Natural killer cell (primary cell): ENCODE data around the gene TACC3. TPM values are rescaled to one million over a fixed set of nuclear protein-coding genes. Genes with fewer than 3 reads are reported as not detected.

ENCODE experiments used
- ATAC-seq, 3 donors: fragments of 150-1000 bp in 2 of 3; fragments of 200-7000 bp in 1 of 3; cut with Tn5 transposase; 1 replicate in 1 of 3; 2 replicates in 2 of 3; pipeline ENCODE4 v1.10.0; 2021; ENCODE audit warnings: mild to moderate bottlenecking in 2 of 3, moderate library complexity in 2 of 3
- DNase-seq, 2 donors: peaks; one replicate each; pipeline versions ENCODE4 v3.0.0 to v3.0.0-alpha.2; 2013 to 2021; ENCODE audit warnings: mixed read lengths in 1 of 2
- H3K27ac ChIP-seq: one replicate; pipeline ENCODE4 v1.5.1; 2013; ENCODE audit warnings: mild to moderate bottlenecking, low read length
- H3K27me3 ChIP-seq: one replicate; pipeline ENCODE4 v1.6.1; 2013; ENCODE audit warnings: low read length; ENCODE audit not compliant: control insufficient read depth, insufficient read depth
- H3K36me3 ChIP-seq: one replicate; pipeline ENCODE4 v1.6.1; 2013; ENCODE audit warnings: low read length; ENCODE audit not compliant: control insufficient read depth, insufficient read depth
- H3K4me1 ChIP-seq: one replicate; pipeline ENCODE4 v1.6.1; 2013; ENCODE audit warnings: low read length; ENCODE audit not compliant: control insufficient read depth, insufficient read depth
- H3K4me3 ChIP-seq: one replicate; pipeline ENCODE4 v1.5.1; 2013; ENCODE audit warnings: low read length
- H3K9me3 ChIP-seq: one replicate; pipeline ENCODE4 v1.6.1; 2013; ENCODE audit warnings: low read length; ENCODE audit not compliant: control insufficient read depth, insufficient read depth
- H3K27ac Mint-ChIP-seq, 2 donors: one replicate each; pipeline ENCODE4 v1.8.0; 2022; ENCODE audit warnings: mild to moderate bottlenecking in 2 of 2, mixed read lengths in 2 of 2, moderate library complexity in 1 of 2
- H3K27me3 Mint-ChIP-seq, 2 donors: one replicate each; pipeline ENCODE4 v1.8.0; 2022; ENCODE audit warnings: low read depth in 2 of 2, mixed read lengths in 2 of 2
- H3K36me3 Mint-ChIP-seq: one replicate; pipeline ENCODE4 v1.8.0; 2022; ENCODE audit warnings: mixed read lengths
- H3K4me1 Mint-ChIP-seq, 2 donors: one replicate each; pipeline ENCODE4 v1.8.0; 2022; ENCODE audit warnings: mixed read lengths in 2 of 2
- H3K4me3 Mint-ChIP-seq: one replicate; pipeline ENCODE4 v1.8.0; 2022; ENCODE audit warnings: mild to moderate bottlenecking, moderate library complexity, mixed read lengths
- H3K9me3 Mint-ChIP-seq, 2 donors: one replicate each; pipeline ENCODE4 v1.8.0; 2022; ENCODE audit warnings: mixed read lengths in 2 of 2
- WGBS: methylation state at CpG from one replicate; pipeline ENCODE4 v1.1.7; 2013; ENCODE audit warnings: missing lambda C conversion rate; ENCODE audit not compliant: insufficient coverage; 5-methylcytosine and 5-hydroxymethylcytosine counted together
- intact Hi-C: fragments of 100-400 bp; cut with micrococcal nuclease; formaldehyde crosslinking; loops from one replicate; pipeline ENCODE4 v1.14.2; 2022
- total RNA-seq, 4 donors: library from RNA; stranded (reverse); fragments of 120-200 nt in 1 of 4; gene quantifications; one replicate each; pipeline versions ENCODE4 v1.2.3 to v1.2.4, GENCODE V29; 2013 to 2022
- TF ChIP-seq, protein P1 (sequence below): fragments of 200-600 bp; IDR thresholded peaks from one replicate; pipeline ENCODE4 v1.8.0; 2022; ENCODE audit warnings: antibody characterized with exemption

TACC3 gene
- total RNA-seq, 3 donors from 2014 or later (not counting 1 experiment from before 2014, with no cell fraction given) = 23.4 to 43.7 (median 32.5) TPM

DNA sequence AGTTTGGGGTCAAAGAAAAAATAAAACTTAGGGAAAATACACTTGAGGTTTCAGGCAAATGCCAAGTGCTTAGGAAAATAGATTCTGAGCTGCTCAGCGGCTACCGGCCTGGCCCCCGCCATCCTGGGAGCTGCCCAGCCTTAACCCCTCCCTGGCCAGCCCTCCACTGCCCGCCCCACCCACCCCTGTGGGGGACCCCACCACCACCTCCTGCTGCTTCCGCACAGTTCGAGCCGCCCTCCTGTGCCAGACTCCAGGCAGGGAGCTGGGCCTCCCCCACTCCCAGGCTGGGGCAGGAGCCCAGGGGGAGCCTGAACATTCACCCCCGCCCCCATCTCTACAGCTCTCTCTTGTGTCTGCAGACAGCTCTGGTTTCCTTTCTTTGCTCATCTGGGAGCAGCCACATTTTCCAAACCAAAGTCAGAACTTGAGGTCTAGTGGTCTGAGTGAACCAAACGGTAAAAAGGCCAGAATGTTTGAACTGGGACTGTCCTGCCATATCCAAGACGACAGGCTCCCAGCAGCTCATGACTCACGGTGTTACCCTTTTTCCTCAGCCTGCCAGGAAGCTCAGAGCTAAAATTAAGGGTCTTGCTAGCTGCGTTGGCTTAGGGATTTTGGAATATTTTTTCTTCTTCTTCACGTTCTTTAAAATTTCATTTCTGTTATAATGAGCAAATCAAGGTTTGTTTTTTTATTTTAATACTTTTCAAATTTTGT lies 67.1 kb downstream of the TACC3 start:
- Mint-ChIP-seq H3K27ac (no peak overlapping the region), H3K4me3 (no peak overlapping the region), H3K36me3 (no peaks in the 10 kb centered on the region), H3K27me3 (peaks cover 0 to 8% of the 10 kb centered on the region in 2 donors), H3K9me3 (no peaks in the 10 kb centered on the region), H3K4me1 (no peaks in the 10 kb centered on the region)
- DNase-seq = no peak
- Histone ChIP-seq H3K27me3 (no peaks in the 10 kb centered on the region), H3K27ac (no peak overlapping the region), H3K4me1 (no peaks in the 10 kb centered on the region), H3K9me3 (no peaks in the 10 kb centered on the region), H3K4me3 (no peak overlapping the region), H3K36me3 (no peaks in the 10 kb centered on the region)
- TF ChIP-seq, protein P1, sequence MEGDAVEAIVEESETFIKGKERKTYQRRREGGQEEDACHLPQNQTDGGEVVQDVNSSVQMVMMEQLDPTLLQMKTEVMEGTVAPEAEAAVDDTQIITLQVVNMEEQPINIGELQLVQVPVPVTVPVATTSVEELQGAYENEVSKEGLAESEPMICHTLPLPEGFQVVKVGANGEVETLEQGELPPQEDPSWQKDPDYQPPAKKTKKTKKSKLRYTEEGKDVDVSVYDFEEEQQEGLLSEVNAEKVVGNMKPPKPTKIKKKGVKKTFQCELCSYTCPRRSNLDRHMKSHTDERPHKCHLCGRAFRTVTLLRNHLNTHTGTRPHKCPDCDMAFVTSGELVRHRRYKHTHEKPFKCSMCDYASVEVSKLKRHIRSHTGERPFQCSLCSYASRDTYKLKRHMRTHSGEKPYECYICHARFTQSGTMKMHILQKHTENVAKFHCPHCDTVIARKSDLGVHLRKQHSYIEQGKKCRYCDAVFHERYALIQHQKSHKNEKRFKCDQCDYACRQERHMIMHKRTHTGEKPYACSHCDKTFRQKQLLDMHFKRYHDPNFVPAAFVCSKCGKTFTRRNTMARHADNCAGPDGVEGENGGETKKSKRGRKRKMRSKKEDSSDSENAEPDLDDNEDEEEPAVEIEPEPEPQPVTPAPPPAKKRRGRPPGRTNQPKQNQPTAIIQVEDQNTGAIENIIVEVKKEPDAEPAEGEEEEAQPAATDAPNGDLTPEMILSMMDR = no peak
- ATAC-seq = no peak
- intact Hi-C loops = no loop called here
- 83% methylated on average over 10 of the region's 13 CpGs for WGBS

DNA sequence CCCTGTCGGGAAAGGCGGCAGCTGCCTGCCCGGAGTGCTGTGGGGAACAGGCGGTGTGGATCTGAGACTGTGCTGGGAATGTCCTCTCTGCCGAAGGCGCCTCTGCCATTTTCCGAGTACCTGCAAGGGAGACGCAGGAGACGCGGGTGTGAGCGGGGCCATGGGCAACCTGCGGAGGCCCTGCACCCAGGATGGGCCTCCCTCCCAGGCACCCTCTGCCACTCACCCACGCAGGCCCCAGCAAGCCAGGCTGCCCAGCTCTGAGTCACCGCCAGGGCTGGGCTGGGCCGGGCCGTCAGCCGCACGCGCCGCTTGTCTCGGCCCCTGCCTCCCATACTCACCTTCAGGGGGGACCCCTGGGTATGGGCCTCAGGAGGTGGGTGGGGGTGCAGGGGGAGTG lies 68.2 kb downstream of the TACC3 start:
- Mint-ChIP-seq H3K27ac (no peak overlapping the region), H3K36me3 (no peaks in the 10 kb centered on the region), H3K4me3 (no peak overlapping the region), H3K9me3 (no peaks in the 10 kb centered on the region), H3K4me1 (no peaks in the 10 kb centered on the region), H3K27me3 (peaks cover 0 to 8% of the 10 kb centered on the region in 2 donors)
- peaks cover 4% of the 10 kb centered on the region for H3K27me3 ChIP-seq
- no peak overlapping the region for H3K4me3 ChIP-seq
- H3K27ac ChIP-seq = no peak overlapping the region
- intact Hi-C loops = no loop called here
- WGBS = 90% methylated on average over 14 of the region's 21 CpGs
- peaks cover 7% of the 10 kb centered on the region for H3K4me1 ChIP-seq
- ATAC-seq (no peak), DNase-seq (no peak)
- TF ChIP-seq, protein P1 = no peak
- no peaks in the 10 kb centered on the region for H3K9me3 ChIP-seq
- no peaks in the 10 kb centered on the region for H3K36me3 ChIP-seq

DNA sequence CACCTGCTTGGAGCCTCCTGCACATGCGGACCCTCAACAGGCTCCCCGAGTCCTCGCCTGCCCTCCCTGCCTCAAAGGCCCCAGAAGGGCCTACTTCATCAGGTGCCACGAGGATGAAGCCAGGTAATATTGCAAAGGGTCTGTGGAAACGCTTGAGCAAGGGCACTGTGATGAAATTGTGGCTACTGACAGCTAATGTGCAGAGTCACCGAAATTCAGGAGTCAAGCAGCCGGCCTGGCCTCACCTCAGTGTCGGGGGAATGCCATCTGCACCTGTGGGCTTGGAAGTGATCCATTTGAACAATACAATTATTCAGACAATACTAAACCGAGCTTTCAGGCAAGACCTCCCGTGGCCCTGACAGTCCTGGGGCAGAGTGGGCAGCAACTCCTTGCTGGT lies 68.7 kb downstream of the TACC3 start:
- no peaks in the 10 kb centered on the region for H3K36me3 Mint-ChIP-seq
- H3K27ac Mint-ChIP-seq = no peak overlapping the region
- WGBS = 86% methylated on average over 10 of the region's 10 CpGs
- Histone ChIP-seq H3K4me3 (no peak overlapping the region), H3K27ac (no peak overlapping the region), H3K9me3 (no peaks in the 10 kb centered on the region), H3K27me3 (peaks cover 4% of the 10 kb centered on the region), H3K36me3 (no peaks in the 10 kb centered on the region), H3K4me1 (peaks cover 8% of the 10 kb centered on the region)
- ATAC-seq = no peak
- H3K4me3 Mint-ChIP-seq = no peak overlapping the region
- intact Hi-C loops = no loop called here
- TF ChIP-seq, protein P1 = no peak
- no peaks in the 10 kb centered on the region for H3K9me3 Mint-ChIP-seq
- peaks cover 0 to 8% of the 10 kb centered on the region in 2 donors for H3K27me3 Mint-ChIP-seq
- no peaks in the 10 kb centered on the region for H3K4me1 Mint-ChIP-seq
- DNase-seq = no peak
